DOHH2 (cell line): ENCODE measurements around the gene ARID3A.
"Not testable (repeated sequence)": the region's sequence is repeated elsewhere in the genome, so short reads cannot be mapped to it uniquely, and the experiment has no call there.

ENCODE experiments used
- H3F3A ChIP-seq: fragments of 200-600 bp; sonication (generic), shearing (Covaris generic); 2 replicates; pipeline ENCODE4 v1.6.0; 2016; ENCODE audit warnings: antibody characterized with exemption, mild to moderate bottlenecking; ENCODE audit not compliant: control insufficient read depth, insufficient read depth
- H3K27ac ChIP-seq: fragments of 200-600 bp; sonication (generic); 2 replicates; pipeline ENCODE4 v1.5.1; 2014; ENCODE audit warnings: low read depth, mild to moderate bottlenecking, low read length, moderate library complexity
- H3K27me3 ChIP-seq: fragments of 200-600 bp; sonication (generic); 2 replicates; pipeline ENCODE4 v1.6.1; 2014; ENCODE audit warnings: mild to moderate bottlenecking, low read length, mixed read lengths; ENCODE audit not compliant: control insufficient read depth
- H3K36me3 ChIP-seq: fragments of 200-600 bp; sonication (generic); 2 replicates; pipeline ENCODE4 v1.6.1; 2014; ENCODE audit warnings: mild to moderate bottlenecking, low read length, moderate library complexity, mixed read lengths; ENCODE audit not compliant: control insufficient read depth
- H3K4me1 ChIP-seq: fragments of 200-600 bp; sonication (generic); 2 replicates; pipeline ENCODE4 v1.6.1; 2014; ENCODE audit warnings: mild to moderate bottlenecking, low read length, mixed read lengths; ENCODE audit not compliant: control insufficient read depth
- H3K4me2 ChIP-seq: fragments of 200-600 bp; sonication (generic); 2 replicates; pipeline ENCODE4 v1.6.0; 2014; ENCODE audit warnings: mild to moderate bottlenecking, low read length, moderate library complexity
- H3K4me3 ChIP-seq: fragments of 200-600 bp; sonication (generic); 2 replicates; pipeline ENCODE4 v1.5.1; 2014; ENCODE audit warnings: mild to moderate bottlenecking, low read length, mixed read lengths
- H3K79me2 ChIP-seq: fragments of 200-600 bp; sonication (generic); 2 replicates; pipeline ENCODE4 v1.6.1; 2014; ENCODE audit warnings: mild to moderate bottlenecking, low read length, mixed read lengths; ENCODE audit not compliant: control insufficient read depth
- H3K9me2 ChIP-seq: fragments of 200-600 bp; sonication (generic); replicated peaks from 2 replicates; pipeline ENCODE4 v1.6.1; 2014; ENCODE audit warnings: mild to moderate bottlenecking, low read length, mixed read lengths; ENCODE audit not compliant: control insufficient read depth
- H3K9me3 ChIP-seq: fragments of 200-600 bp; sonication (generic); 2 replicates; pipeline ENCODE4 v1.6.1; 2014; ENCODE audit warnings: antibody characterized with exemption, low read length, mixed read lengths; ENCODE audit not compliant: control insufficient read depth, insufficient read depth
- H4K20me1 ChIP-seq: fragments of 200-600 bp; sonication (generic); 2 replicates; pipeline ENCODE4 v1.6.0; 2014; ENCODE audit warnings: low read depth, mild to moderate bottlenecking, antibody characterized with exemption, low read length, moderate library complexity; ENCODE audit not compliant: control insufficient read depth, insufficient read depth
- EZH2phosphoT487 ChIP-seq: fragments of 200-600 bp; sonication (generic); IDR thresholded peaks from 2 replicates; pipeline ENCODE4 v1.6.1; 2017; ENCODE audit warnings: borderline replicate concordance, mild to moderate bottlenecking, antibody characterized with exemption, low read length, moderate library complexity, mixed read lengths

Gene ARID3A

GRCh38 chr19:1020868-1021425 is 95.1 kb downstream of the ARID3A start, which contains the start of gene TMEM259:
TSS of gene TMEM259 (minus strand) at chr19:1021123. CDS start at chr19:1020996, 127 bp downstream.
- Histone ChIP-seq H3K27ac (peak within 1 kb of the TSS; percentile 74), H4K20me1 (peaks cover 37% of the 10 kb centered on the region), H3K79me2 (peaks cover 50% of the 10 kb centered on the region), H3K36me3 (peaks cover 43% of the 10 kb centered on the region), H3F3A (peaks cover 17% of the 10 kb centered on the region), H3K4me3 (peak within 1 kb of the TSS; percentile 100), H3K9me3 (no peaks in the 10 kb centered on the region), H3K27me3 (no peaks in the 10 kb centered on the region), H3K9me2 (no peaks in the 10 kb centered on the region), H3K4me1 (peaks cover 61% of the 10 kb centered on the region), H3K4me2 (peak within 1 kb of the TSS; percentile 99)
- no peak for TF ChIP-seq EZH2phosphoT487

DNA sequence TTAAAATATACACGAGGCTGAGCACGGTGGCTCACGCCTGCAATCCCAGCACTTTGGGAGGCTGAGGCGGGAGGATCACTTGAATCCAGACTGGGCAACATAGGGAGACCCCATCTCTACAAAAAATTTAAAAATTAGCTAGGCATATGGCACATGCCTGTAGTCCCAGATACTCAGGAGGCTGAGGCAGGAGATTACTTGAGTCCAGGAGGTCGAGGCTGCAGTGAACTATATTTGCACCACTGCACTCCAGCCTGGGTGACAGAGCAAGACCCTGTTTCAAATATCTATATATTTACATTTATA is 98.0 kb downstream of the ARID3A start:
- not testable (repeated sequence) for H3K9me3 ChIP-seq, H3K27ac ChIP-seq, H3K4me2 ChIP-seq, H3K27me3 ChIP-seq, H3K9me2 ChIP-seq, H3K4me3 ChIP-seq
- Histone ChIP-seq H3F3A (peaks cover 17% of the 10 kb centered on the region), H3K79me2 (peaks cover 47% of the 10 kb centered on the region), H3K36me3 (peaks cover 35% of the 10 kb centered on the region), H3K4me1 (peaks cover 53% of the 10 kb centered on the region), H4K20me1 (peaks cover 17% of the 10 kb centered on the region)

DNA sequence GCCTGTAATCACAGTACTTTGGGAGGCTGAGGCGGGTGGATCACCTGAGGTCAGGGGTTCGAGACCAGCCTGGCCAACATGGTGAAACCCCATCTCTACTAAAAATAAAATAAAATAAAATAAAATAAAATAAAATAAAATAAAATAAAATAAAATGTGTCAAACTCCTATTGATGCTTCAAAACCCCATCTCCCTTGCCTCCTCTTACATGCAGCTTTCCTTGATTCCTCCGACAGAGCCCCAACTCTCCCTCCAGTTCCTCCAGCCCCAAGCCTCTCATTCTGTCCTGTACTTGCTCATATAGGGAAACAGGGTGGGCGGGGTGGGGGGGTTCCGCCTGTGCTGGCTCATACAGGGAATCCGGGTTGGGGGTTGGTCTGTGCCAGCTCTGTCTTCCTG is 99.2 kb downstream of the ARID3A start:
- H3K4me1 ChIP-seq, result peaks cover 46% of the 10 kb centered on the region
- not testable (repeated sequence) for H3K4me3 ChIP-seq, H3K9me2 ChIP-seq, H3K27me3 ChIP-seq, H3K9me3 ChIP-seq, H3K27ac ChIP-seq, H3K4me2 ChIP-seq, H4K20me1 ChIP-seq
- peaks cover 47% of the 10 kb centered on the region for H3K79me2 ChIP-seq
- peaks cover 30% of the 10 kb centered on the region for H3K36me3 ChIP-seq
- H3F3A ChIP-seq, result peaks cover 17% of the 10 kb centered on the region
